Panc1 (cell line): ENCODE data around the gene SLITRK2. TPM values are rescaled to one million over a fixed set of nuclear protein-coding genes. Genes with fewer than 3 reads are reported as not detected.

Experiments
- ATAC-seq: fragments of 200-7000 bp; cut with Tn5 transposase; 2 replicates; pipeline ENCODE4 v1.9.1; 2020; ENCODE audit warnings: mild to moderate bottlenecking, moderate library complexity
- BruUV-seq: library from RNA; stranded (reverse); fragments of 400-500 nt; replicated peaks from 2 replicates; lab custom pipeline; 2021; lab: Mats Ljungman, UMichigan
- CTCF ChIA-PET: fragments of 300-600 bp; sonication (Branson Sonifier 250); formaldehyde crosslinking; loops from one replicate; lab custom pipeline; 2022; ENCODE audit warnings: antibody characterized with exemption; lab: Charles Lee
- POLR2A ChIA-PET: fragments of 300-600 bp; sonication (Branson Sonifier 250); formaldehyde crosslinking; loops from one replicate; lab custom pipeline; 2022; ENCODE audit warnings: antibody characterized with exemption; lab: Charles Lee
- DNase-seq: peaks from one replicate; pipeline ENCODE4 v3.0.0-alpha.2; 2010; ENCODE audit warnings: low read depth, low spot score
- H3K27ac ChIP-seq: 2 replicates; pipeline ENCODE4 v1.5.1; 2011; ENCODE audit warnings: mild to moderate bottlenecking, low read length, inconsistent platforms
- H3K27me3 ChIP-seq: fragments of 200-500 bp; sonication (Bioruptor generic); 2 replicates; pipeline ENCODE4 v1.6.0; 2014; ENCODE audit warnings: low read length, inconsistent platforms; ENCODE audit not compliant: control insufficient read depth, insufficient read depth
- H3K36me3 ChIP-seq: fragments of 200-500 bp; sonication (Bioruptor generic); 2 replicates; pipeline ENCODE4 v1.5.1; 2014; ENCODE audit warnings: inconsistent platforms, mild to moderate bottlenecking, low read length, moderate library complexity; ENCODE audit not compliant: control insufficient read depth, insufficient read depth
- H3K4me1 ChIP-seq: 2 replicates; pipeline ENCODE4 v1.5.1; 2011; ENCODE audit warnings: inconsistent platforms, mild to moderate bottlenecking, low read length, moderate library complexity; ENCODE audit not compliant: control insufficient read depth, insufficient read depth
- H3K4me3 ChIP-seq, 2 experiments: 2 replicates each; pipeline ENCODE4 v1.5.1; 2011 to 2012; ENCODE audit warnings: low read depth in 2 of 2, low read length in 2 of 2, mild to moderate bottlenecking in 2 of 2, inconsistent platforms in 1 of 2, moderate library complexity in 1 of 2
- H3K9me3 ChIP-seq: fragments of 200-500 bp; sonication (Bioruptor generic); 2 replicates; pipeline ENCODE4 v1.5.1; 2014; ENCODE audit warnings: low read depth, mild to moderate bottlenecking, inconsistent platforms, low read length, moderate library complexity; ENCODE audit not compliant: control insufficient read depth, insufficient read depth
- POLR2AphosphoS5 ChIP-seq: IDR thresholded peaks from 2 replicates; pipeline ENCODE4 v1.6.1; 2012; ENCODE audit warnings: mild to moderate bottlenecking, low read depth, low read length, moderate library complexity
- SIN3A ChIP-seq: IDR thresholded peaks from 2 replicates; pipeline ENCODE4 v1.6.1; 2012; ENCODE audit warnings: low read depth, mild to moderate bottlenecking, low read length, moderate library complexity, borderline replicate concordance; ENCODE audit not compliant: insufficient read depth
- TCF7L2 ChIP-seq: IDR thresholded peaks from 2 replicates; pipeline ENCODE4 v1.6.1; 2011; ENCODE audit warnings: mild to moderate bottlenecking, low read depth, low read length, inconsistent platforms
- in situ Hi-C: cut with HindIII; loops from 2 replicates; pipeline ENCODE4 v1.10.0; 2016; ENCODE audit warnings: low sequenced_read_pairs, low pct_unique_long_range_greater_than_20kb
- intact Hi-C: fragments of 100-400 bp; cut with micrococcal nuclease; formaldehyde crosslinking; loops from one replicate; pipeline ENCODE4 v1.10.0; 2022; ENCODE audit not compliant: unreplicated experiment
- total RNA-seq: library from RNA; stranded (reverse); gene quantifications from one replicate; pipeline ENCODE4 v1.2.1, GENCODE V29; 2021; ENCODE audit not compliant: unreplicated experiment
- TF ChIP-seq, protein P1 (sequence below), 2 experiments: IDR thresholded peaks; 2 replicates each; pipeline ENCODE4 v1.6.1; 2011 to 2012; ENCODE audit warnings: low read depth in 2 of 2, control low read depth in 1 of 2, low read length in 1 of 2, mild to moderate bottlenecking in 1 of 2, moderate library complexity in 1 of 2; ENCODE audit not compliant: insufficient read depth in 1 of 2
- TF ChIP-seq, protein P2 (sequence below): fragments of 450-650 bp; IDR thresholded peaks from 2 replicates; pipeline ENCODE4 v1.5.1; 2017; ENCODE audit warnings: mild to moderate bottlenecking

SLITRK2 gene
- total RNA-seq, 1 experiment from 2014 or later = 0.59 TPM

GRCh38 chrX:145818186-145819113 is 821 bp downstream of the SLITRK2 start:
- in situ Hi-C loops = no loop called here
- no TSS peak for BruUV-seq
- POLR2A ChIA-PET = no interaction called here
- H3K4me3 ChIP-seq = peak overlapping the region; percentile 22 to 33
- TF ChIP-seq TCF7L2 (no peak), SIN3A (no peak), POLR2AphosphoS5 (no peak)
- TF ChIP-seq, protein P1, sequence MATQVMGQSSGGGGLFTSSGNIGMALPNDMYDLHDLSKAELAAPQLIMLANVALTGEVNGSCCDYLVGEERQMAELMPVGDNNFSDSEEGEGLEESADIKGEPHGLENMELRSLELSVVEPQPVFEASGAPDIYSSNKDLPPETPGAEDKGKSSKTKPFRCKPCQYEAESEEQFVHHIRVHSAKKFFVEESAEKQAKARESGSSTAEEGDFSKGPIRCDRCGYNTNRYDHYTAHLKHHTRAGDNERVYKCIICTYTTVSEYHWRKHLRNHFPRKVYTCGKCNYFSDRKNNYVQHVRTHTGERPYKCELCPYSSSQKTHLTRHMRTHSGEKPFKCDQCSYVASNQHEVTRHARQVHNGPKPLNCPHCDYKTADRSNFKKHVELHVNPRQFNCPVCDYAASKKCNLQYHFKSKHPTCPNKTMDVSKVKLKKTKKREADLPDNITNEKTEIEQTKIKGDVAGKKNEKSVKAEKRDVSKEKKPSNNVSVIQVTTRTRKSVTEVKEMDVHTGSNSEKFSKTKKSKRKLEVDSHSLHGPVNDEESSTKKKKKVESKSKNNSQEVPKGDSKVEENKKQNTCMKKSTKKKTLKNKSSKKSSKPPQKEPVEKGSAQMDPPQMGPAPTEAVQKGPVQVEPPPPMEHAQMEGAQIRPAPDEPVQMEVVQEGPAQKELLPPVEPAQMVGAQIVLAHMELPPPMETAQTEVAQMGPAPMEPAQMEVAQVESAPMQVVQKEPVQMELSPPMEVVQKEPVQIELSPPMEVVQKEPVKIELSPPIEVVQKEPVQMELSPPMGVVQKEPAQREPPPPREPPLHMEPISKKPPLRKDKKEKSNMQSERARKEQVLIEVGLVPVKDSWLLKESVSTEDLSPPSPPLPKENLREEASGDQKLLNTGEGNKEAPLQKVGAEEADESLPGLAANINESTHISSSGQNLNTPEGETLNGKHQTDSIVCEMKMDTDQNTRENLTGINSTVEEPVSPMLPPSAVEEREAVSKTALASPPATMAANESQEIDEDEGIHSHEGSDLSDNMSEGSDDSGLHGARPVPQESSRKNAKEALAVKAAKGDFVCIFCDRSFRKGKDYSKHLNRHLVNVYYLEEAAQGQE (IDR thresholded peaks at IDR 0.05; ENCODE audit: insufficient read depth in 1 of 2, low read depth in 2 of 2, low read length in 1 of 2) = no peak
- TF ChIP-seq, protein P2, sequence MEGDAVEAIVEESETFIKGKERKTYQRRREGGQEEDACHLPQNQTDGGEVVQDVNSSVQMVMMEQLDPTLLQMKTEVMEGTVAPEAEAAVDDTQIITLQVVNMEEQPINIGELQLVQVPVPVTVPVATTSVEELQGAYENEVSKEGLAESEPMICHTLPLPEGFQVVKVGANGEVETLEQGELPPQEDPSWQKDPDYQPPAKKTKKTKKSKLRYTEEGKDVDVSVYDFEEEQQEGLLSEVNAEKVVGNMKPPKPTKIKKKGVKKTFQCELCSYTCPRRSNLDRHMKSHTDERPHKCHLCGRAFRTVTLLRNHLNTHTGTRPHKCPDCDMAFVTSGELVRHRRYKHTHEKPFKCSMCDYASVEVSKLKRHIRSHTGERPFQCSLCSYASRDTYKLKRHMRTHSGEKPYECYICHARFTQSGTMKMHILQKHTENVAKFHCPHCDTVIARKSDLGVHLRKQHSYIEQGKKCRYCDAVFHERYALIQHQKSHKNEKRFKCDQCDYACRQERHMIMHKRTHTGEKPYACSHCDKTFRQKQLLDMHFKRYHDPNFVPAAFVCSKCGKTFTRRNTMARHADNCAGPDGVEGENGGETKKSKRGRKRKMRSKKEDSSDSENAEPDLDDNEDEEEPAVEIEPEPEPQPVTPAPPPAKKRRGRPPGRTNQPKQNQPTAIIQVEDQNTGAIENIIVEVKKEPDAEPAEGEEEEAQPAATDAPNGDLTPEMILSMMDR = no peak
- no peaks in the 10 kb centered on the region for H3K9me3 ChIP-seq
- H3K36me3 ChIP-seq = no peaks in the 10 kb centered on the region
- peak; percentile 73 for ATAC-seq
- intact Hi-C loops = loop anchor here (10.0 kb wide), 1 partner anchor 604 kb away; no protein-coding TSS in a partner anchor
- H3K27me3 ChIP-seq = peaks cover 19% of the 10 kb centered on the region
- CTCF ChIA-PET = no interaction called here
- no peak for DNase-seq
- H3K4me1 ChIP-seq = 0 out of 2 replicates have a peak, but pooled peaks cover 4% of the 10 kb centered on the region
- no peak overlapping the region for H3K27ac ChIP-seq

DNA sequence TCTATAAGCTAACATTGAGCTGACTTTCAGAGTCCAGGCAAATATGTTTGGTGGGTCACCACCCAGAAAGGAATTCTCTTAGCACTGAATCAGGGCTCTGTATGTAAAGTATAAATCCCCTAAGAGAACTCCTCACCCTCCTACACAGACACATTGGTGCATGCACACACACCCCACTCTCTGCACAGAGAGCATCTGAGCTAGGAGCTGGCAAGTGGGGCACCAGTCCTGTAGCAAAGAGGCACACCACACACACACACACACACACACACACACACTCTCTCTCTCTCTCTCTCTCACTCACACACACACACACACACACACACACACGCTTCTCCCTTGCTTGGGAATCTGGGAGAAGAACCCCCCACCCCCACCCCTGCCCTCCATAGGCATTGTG is 3.2 kb downstream of the SLITRK2 start:
- POLR2A ChIA-PET = no interaction called here
- BruUV-seq = no TSS peak
- in situ Hi-C loops = no loop called here
- Histone ChIP-seq H3K27me3 (peaks cover 19% of the 10 kb centered on the region), H3K36me3 (no peaks in the 10 kb centered on the region), H3K27ac (no peak overlapping the region), H3K9me3 (no peaks in the 10 kb centered on the region), H3K4me1 (0 out of 2 replicates have a peak, but pooled peaks cover 4% of the 10 kb centered on the region), H3K4me3 (no peak overlapping the region)
- ATAC-seq (no peak), DNase-seq (no peak)
- CTCF ChIA-PET = no interaction called here
- TF ChIP-seq SIN3A (no peak), POLR2AphosphoS5 (no peak), TCF7L2 (no peak)
- TF ChIP-seq, protein P1 (IDR thresholded peaks at IDR 0.05; ENCODE audit: insufficient read depth in 1 of 2, low read depth in 2 of 2, low read length in 1 of 2) = no peak
- TF ChIP-seq, protein P2 = no peak
- intact Hi-C loops = no loop called here
